Measurements from ENCODE around the gene PPEF2. TPM values are rescaled to one million over a fixed set of nuclear protein-coding genes. Genes with fewer than 3 reads are reported as not detected.
"Not testable (repeated sequence)": the region's sequence is repeated elsewhere in the genome, so short reads cannot be mapped to it uniquely, and the experiment has no call there.

Gene PPEF2, protein sequence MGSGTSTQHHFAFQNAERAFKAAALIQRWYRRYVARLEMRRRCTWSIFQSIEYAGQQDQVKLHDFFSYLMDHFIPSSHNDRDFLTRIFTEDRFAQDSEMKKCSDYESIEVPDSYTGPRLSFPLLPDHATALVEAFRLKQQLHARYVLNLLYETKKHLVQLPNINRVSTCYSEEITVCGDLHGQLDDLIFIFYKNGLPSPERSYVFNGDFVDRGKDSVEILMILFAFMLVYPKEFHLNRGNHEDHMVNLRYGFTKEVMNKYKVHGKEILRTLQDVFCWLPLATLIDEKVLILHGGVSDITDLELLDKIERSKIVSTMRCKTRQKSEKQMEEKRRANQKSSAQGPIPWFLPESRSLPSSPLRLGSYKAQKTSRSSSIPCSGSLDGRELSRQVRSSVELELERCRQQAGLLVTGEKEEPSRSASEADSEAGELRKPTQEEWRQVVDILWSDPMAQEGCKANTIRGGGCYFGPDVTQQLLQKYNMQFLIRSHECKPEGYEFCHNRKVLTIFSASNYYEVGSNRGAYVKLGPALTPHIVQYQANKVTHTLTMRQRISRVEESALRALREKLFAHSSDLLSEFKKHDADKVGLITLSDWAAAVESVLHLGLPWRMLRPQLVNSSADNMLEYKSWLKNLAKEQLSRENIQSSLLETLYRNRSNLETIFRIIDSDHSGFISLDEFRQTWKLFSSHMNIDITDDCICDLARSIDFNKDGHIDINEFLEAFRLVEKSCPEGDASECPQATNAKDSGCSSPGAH
- 0.10 TPM for total RNA-seq

DNA sequence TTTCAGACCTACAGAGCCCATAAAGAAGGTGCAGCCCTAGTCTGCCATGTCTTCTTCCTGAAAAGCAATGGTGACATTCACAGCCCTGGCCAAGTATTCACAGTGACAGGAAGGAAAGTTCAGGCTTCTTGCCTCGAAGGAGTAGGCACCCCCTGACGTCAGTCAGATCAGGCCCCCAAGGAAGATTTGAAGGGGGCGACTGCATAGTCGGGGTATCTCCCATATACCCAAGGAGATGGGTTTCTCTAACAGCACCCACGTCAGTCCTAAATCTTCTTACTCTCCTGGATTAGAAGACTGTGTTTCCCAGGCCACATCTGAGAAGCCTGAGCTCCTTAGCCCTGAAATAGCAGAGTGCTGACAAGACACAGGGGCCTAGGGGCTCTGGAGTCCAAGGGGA, at the start of gene PPEF2:
TSS of gene PPEF2 (minus strand) at position 101 of the 400 bp plus-strand sequence. CDS start 6,127 bp downstream, outside the sequence.
- DNase-seq, result no peak

DNA sequence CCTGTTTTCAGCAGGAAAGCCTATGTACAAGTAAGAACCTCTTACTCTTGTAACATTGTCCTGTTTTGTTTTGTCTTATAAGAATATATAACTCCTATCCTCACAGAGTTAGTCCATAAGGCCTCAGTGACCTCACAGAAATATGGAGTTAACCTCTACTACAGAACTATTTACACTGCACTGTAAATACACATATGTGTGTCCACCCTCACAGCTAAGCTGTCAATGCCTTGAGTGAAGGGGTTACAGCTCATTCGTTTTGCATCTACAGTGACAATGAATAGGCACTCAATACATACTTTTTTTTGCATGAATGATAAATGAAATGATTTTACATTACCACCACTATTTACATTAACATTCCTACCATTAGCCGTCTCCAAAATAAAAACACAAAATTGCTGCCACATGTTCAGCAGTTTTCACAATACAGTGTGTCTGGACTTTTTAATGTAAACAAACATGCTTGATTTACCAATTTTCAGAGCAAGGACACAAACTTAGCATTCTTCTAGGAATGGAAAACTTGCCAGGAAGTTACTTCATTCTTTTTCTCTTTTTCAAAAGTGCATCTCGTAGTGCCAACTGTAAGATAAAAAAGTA, 48.1 kb upstream of the PPEF2 start:
- DNase-seq, result peak; percentile 2

DNA sequence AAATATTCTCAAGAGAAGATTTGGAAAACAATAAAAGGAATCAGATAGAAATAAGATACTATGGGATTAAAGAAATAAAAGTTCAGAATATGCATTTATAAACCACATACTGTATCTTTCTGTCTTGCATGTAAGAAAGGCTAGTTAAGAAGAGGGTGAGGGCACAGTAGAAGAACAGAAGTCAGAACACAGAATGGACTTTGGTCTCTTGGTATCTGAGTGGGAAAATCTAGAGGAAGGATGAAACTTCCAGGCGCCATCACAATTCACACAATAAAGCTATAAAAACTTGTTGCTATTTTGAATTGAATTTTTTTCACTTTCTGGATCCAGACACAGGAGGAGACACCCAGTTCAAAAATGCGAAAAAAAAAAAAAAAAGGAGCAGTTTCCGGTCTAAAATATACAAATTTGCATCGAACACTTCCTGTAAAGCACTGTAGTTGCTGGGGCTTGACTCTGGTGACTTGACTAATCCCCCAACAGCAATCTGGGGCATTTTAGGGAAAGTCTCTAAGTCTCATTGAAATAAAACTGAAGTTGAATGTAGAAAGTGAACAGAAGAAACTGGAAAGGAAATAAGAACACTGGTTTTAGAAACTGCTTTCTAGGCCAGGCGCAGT, 46.7 kb upstream of the PPEF2 start:
- DNase-seq, result no peak

DNA sequence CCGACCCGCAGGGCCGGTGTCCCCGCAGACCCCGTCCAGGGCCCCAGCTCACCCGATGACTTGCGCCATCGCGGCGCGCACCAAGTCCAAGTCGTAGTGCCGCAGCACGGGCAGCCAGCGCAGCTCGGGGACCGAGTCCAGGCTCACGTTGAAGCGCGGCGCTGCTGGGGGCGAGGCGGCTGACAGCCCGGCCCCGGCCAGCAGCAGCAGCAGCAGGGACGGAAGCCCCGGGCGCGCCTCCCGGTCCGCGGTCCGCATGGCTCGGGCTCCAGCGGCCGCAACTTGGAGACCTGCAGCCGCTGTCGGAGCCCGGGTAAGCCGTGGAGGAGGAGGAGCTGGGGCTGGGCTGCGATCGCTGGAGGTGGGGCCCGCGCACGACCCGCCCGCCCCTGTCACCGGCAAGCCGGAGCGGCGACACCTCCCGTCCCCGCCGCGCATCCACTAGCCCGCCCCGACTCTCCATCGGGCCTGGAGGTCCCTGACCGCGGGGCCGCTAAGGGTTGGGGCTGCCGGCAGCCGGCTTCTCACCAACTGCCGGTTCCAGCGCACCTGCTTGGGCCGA, 38.5 kb upstream of the PPEF2 start, which contains the start of gene NAAA:
TSS of gene NAAA (minus strand) at position 322 of the 562 bp plus-strand sequence. CDS start at position 258, 64 bp downstream.
- DNase-seq, result peak; percentile 71

DNA sequence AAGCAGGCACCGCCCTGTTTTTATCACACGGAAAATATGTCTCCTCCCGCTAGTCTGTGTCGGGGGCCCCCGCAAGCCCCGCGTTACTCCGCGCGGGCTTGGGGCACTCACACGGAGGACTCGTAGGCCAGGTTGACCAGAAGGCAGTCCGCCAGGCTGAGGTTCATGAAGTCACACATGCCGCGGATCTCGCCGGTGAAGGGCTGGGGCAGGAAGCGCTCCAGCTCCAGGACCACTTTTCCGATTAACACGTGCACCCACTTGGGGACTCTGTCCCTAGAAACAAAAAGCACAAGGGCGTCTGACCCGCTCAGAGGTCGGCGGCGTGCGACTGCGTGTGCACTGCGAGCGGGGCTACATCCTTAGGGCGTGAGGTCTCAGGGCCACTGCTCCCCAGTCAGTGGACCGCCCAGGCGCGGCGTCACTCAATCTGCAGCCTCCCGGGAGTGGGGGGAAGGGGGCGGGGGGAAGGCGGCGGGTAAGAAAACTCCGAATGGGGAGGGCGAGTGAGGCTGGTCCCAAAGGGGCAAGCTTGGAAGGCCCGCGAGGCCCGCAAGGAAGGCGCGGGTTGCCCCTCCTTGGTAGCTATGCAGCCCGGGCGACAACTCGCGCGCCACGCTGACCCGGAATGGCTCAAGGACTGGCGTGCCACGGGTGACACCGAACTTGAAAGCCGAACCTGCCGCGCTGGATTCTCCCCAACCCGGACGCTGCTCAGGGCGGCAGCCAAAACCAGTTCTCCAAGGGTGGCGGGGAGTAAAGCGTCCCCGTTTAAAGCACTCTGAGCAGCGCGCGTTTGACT, 37.8 kb upstream of the PPEF2 start:
- peak; percentile 67 for DNase-seq

DNA sequence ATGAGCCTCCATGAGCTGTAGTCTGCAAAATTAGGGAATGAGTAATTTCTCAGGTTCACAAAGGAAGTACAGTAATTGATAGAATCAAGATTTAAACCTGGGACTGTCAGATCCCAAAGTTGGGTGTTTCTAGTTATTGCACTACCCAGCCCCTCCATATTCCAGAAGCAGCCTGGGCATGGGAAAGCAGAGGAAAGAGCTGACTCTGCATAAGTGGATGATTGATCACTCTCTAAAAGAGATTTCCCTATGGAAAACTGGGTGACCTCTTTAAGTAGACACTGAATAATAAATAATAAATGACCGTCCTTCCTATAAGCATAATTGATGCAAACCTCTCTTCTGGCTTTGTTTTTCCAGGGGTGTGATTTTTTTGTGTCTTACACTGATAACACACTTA, 33.4 kb upstream of the PPEF2 start:
- no peak for DNase-seq

DNA sequence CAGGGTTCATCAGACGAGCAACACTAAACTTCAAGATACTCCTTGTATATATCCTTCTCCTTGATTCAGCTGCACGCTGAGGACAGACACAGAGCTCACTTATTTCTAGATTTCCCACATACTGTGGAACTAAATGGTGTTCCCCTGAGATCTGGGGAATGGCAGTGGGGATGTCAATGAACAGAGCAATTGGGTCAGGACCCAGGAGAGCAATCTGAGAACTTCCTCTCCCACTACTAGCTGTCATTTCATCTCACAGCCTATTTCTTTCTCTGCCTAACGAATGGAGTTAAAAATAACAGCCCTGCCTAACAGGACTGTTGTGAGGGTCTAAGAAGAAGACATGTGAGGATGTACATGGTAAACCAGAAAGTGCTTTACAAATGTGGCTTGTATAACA, 27.9 kb upstream of the PPEF2 start:
- DNase-seq, result no peak

DNA sequence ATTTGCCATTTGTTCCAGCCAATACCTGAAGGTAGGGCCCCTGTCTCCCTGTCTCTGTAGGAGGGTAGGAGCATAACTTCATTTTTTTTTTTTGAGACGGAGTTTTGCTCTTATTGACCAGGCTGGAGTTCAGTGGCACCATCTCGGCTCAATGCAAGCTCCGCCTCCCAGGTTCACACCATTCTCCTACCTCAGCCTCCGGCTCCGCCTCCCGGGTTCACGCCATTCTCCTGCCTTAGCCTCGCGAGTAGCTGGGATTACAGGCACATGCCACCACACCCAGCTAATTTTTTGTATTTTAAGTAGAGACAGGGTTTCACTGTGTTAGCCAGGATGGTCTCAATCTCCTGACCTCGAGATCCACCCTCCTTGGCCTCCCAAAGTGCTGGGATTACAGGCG, 22.7 kb upstream of the PPEF2 start:
- not testable (repeated sequence) for DNase-seq

DNA sequence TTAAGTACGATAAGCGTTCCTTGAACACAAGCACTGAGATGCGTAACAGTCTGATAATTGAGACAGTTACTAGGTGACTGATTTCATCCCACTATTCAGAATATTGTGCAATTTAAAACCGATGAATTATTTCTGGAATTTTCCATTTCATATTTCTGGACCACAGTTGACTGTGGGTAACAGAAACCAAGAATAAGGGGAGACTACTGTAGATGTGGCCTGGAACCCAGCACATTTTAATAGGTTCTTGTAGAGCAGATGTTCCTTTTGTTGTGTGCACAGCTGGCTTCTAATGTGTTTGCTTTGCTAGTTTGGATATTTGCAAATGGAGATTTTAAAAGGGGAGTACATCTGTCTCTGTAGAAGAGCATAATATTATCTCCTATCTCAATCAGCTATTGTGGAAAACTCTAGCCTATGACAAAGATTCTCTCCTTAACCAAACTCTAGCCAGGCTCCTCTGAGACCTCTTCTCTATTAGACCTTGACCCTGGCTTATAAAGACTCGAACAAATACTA, 22.1 kb upstream of the PPEF2 start:
- no peak for DNase-seq

DNA sequence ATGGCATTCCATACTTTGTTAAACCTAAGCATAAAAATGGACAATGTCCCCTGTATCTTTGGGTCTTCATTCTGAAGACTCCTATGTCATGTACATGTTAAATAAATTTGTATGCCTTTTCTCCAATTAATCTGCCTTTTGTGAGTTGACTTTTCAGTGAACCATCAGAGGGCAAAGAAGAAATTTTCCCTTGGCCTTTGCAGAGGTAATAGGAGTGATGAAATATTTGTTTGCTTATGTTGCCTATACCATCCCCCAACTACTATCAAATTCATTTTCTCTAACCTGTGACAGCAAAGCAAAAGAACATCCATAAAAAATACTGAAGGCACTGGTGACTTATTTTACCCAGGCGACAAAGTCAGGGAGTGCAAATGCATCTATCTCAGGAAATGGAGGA, 20.3 kb upstream of the PPEF2 start:
- DNase-seq, result no peak

DNA sequence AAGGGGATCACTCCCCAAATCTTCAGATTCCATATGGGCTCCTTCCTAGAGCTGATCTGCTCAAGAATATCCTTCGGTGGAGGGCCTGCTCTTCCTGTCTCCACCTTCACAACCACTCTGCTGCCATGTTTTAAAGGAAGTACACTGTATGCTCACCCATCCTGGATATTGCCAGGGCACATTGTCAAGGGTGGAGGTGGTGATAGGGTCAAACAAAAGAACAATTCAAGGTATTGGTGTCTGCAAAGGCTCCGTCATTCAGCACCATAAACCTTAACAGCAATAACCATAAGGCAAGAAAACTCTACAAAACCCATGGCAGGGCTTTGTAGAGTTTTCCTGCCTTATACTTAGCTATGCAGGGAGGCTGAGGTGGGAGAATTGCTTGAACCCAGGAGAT, 19.7 kb upstream of the PPEF2 start:
- DNase-seq, result no peak

DNA sequence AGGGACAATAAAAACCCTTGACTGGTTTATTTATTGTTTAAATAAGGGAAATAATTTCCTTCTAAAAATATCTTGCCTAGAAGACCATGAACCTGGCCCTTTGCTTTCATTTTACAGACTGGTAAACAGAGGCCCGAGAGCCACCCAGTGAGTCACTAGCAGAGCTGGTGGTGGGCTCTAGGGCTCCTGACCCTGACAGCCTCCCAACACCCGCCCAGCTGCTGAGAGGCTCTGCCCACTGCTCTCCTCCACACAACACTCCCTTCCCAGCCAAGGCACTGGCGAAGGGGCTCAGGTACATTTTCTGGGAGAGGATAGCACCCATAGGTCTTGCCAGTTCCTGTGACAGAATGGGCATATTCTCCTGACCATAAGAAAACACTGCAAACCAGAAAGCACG, 18.1 kb upstream of the PPEF2 start:
- no peak for DNase-seq

DNA sequence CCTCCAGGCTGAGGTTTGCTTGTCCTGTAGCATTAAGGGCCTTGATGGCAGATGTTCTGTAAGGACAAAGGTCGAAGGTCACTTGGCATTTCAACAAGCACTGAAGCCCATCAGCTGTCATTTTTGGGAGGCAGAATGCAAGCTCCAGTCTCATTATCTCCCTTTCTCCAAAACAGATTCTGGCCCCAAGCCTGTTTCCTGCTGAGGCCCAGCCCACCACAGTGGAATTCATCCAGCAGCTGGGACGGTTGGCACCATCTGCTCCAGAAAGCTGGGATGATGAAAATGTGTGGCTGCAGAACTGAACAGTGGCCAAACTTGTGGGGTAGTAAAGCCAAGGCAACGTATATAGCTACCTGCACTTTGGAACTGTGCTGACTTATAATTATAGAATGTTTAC, 17.7 kb upstream of the PPEF2 start:
- DNase-seq, result peak; percentile 83

DNA sequence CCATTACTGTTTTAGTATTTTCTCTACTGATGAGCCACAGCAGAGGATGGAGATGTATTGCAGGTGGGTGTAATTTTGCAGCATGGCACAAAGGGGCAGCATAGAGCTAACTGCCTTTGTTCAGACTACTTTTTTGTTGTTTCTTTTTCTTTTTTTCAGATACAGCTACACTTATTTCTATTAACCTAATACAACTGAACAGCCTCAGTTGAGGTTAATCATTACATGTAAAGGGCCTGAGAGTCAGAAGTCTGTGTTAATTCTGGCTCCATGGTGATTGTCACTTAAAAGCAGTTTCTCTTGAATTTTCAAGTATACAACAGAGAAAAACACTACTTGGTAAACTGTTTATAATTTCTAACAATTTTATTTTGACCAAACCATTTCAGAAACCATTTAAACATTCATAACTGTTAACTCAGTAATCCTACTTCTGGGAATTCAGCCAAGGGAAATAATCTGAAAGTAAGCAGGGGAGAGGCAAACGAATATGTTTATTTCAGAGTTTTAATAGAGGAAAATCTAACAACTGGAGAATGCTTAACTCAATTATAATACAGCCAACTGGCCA, 13.9 kb upstream of the PPEF2 start:
- DNase-seq, result peak; percentile 65

DNA sequence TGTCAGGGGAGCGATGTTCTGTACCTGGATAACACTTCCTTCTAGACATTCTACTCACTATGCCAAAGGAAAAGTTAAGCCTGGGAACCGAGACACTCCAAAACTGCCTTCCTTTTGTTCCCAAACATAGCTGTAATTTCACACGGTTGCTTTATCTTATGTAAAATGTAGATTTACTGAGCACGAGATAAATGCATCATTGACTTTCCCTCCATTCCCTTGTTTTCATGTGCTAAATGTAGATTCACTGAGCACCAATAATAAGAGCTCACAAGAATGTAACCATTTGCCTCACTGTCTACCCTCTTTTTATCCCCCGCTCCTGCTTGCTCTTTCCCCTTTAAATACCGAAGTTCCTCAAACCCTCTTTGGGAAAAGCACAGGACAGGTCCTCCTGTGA, 10.7 kb upstream of the PPEF2 start:
- DNase-seq, result no peak

DNA sequence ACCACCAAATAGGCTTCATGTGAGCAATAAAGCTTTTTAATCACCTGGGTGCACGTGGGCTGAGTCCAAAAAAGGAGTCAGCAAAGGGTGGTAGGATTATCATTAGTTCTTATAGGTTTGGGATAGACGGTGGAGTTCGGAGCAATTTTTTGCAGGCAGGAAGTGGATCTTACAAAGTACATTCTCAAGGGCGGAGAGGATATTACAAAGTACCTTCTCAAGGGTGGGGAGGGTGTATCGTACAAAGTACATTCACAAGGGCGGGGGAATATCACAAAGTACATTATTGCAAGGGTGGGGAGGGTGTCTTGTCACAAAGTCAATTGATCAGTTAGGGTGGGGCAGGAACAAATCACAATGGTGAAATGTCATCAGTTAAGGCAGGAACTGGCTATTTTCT, 8.6 kb upstream of the PPEF2 start:
- DNase-seq, result not testable (repeated sequence)

DNA sequence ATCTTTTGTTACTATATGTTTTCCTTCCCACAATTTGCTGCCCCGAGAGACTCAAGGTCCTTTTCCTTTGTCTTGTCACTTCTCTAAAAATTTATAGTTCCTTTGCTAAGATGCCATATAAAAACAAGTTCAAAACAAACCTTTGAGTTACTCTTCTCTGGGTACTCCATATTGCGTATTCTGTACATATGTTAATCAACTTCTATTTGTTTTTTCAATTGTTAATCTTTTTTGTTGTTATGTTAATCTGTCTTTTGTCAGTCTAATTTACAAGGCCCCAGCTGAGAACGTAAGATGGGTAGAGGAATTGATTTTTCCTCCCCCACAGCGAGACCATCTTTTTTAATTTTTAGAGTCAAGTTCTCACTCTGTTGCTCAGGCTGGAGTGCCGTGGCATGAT, 7.2 kb upstream of the PPEF2 start:
- no peak for DNase-seq

DNA sequence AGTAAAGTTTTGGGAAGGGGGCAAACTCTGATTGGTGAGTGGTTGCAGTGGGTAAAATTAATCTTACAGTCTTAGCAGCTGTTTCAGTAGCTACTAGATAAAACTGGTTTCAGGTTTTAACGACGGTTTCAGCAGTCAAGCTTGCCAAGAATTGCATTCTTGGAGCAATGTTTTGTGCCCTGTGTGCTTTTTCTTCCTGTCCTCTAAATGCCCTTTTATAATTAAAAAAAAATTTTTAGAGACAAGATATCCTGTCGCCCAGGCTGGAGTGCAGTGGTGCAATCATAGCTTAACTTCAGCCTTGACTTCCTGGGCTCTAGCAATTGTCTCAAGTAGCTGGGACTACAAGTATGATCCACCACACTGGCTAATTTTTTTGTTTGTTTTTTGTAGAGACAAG, 6.3 kb upstream of the PPEF2 start:
- DNase-seq, result peak; percentile 43

DNA sequence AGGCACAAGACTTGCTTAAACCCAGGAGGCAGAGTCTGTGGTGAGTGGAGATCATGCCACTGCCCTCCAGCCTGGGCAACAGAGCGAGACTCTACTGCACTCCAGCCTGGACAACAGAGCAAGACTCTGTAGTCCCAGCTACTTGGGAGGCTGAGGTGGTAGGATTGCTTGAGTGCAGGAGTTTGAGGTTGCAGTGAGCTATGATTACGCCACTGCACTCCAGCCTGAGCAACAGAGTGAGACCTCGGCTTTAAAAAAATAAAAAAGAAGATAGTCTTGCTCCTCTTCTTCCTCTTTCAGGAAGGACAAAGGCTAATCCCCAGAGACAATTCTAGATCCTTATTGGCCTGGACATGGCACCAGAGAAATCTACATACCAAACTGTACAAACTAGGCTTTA, 5.7 kb upstream of the PPEF2 start:
- DNase-seq, result no peak

DNA sequence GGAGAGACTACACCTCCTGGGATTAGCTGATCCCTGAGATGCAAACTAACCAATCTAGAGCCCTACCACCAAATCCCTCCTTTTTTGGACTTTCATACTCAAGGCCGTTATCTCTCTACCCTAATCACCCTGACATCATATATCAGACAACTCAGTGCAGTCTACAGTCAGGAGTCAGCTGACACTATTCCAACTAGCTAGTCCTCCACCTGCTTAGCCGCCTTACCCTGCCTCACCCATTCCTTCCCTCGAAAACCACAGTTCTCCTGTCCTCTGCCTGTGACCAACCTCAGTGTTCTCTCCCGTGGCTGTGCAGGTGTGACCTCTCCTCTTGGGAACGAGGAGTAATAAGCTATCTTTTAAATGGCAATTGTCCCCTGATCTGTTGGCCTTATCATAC, 1.8 kb upstream of the PPEF2 start:
- no peak for DNase-seq

DNA sequence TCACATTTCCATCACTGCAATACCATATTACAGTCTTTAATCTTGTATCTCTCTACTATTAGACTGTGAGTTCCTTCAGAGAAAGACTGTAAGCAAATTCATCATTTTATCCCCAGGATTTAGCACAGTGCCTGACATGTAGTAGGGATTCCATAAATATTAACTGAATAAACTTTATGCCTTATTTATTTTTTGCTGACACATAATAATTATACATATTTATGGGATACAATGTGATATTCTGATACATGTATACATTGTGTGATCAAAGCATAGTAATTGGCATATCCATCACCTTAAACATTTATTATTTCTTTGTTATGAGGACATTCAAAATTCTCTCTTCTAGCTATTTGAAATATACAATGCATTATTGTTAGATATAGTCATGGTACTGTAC, 3.7 kb downstream of the PPEF2 start:
- no peak for DNase-seq

Data from tongue (tissue), 2 donors.